Smooth muscle cell (in vitro differentiated cells): Measurements from ENCODE around the gene DUXB. TPM values are rescaled to one million over a fixed set of nuclear protein-coding genes. Genes with fewer than 3 reads are reported as not detected.

ENCODE experiments used
- DNase-seq: peaks from one replicate; lab custom pipeline; 2025; ENCODE audit not compliant: unreplicated experiment; lab: John Stamatoyannopoulos, UW
- H2AFZ ChIP-seq: fragments of 200-600 bp; sonication (generic); 2 replicates; pipeline ENCODE4 v1.6.0; 2016; ENCODE audit warnings: antibody characterized with exemption, low read depth, mild to moderate bottlenecking
- H3F3A ChIP-seq: fragments of 200-600 bp; sonication (generic); 2 replicates; pipeline ENCODE4 v1.6.0; 2017; ENCODE audit warnings: antibody characterized with exemption, low read depth
- H3K27ac ChIP-seq: fragments of 200-600 bp; sonication (generic); 2 replicates; pipeline ENCODE4 v1.5.1; 2016; ENCODE audit warnings: low read depth, mild to moderate bottlenecking
- H3K27me3 ChIP-seq: fragments of 200-600 bp; sonication (generic); 2 replicates; pipeline ENCODE4 v1.6.1; 2016; ENCODE audit warnings: low read depth, mild to moderate bottlenecking
- H3K36me3 ChIP-seq: fragments of 200-600 bp; sonication (generic); 2 replicates; pipeline ENCODE4 v1.5.1; 2016; ENCODE audit warnings: low read depth
- H3K4me1 ChIP-seq: fragments of 200-600 bp; sonication (generic); 2 replicates; pipeline ENCODE4 v1.5.1; 2016; ENCODE audit warnings: low read depth
- H3K4me2 ChIP-seq: fragments of 200-600 bp; sonication (generic); 2 replicates; pipeline ENCODE4 v1.6.0; 2016; ENCODE audit warnings: mild to moderate bottlenecking
- H3K4me3 ChIP-seq: fragments of 200-600 bp; sonication (generic); 2 replicates; pipeline ENCODE4 v1.5.1; 2016; ENCODE audit warnings: mild to moderate bottlenecking
- H3K79me2 ChIP-seq: fragments of 200-600 bp; sonication (generic); 2 replicates; pipeline ENCODE4 v1.6.0; 2016; ENCODE audit warnings: low read depth, mild to moderate bottlenecking
- H3K9ac ChIP-seq: fragments of 200-600 bp; sonication (generic); 2 replicates; pipeline ENCODE4 v1.6.0; 2016; ENCODE audit warnings: low read depth
- H3K9me3 ChIP-seq: fragments of 200-600 bp; sonication (generic); replicated peaks from 2 replicates; pipeline ENCODE4 v1.5.1; 2016; ENCODE audit warnings: low read depth
- H4K20me1 ChIP-seq: fragments of 200-600 bp; sonication (generic); 2 replicates; pipeline ENCODE4 v1.6.0; 2016; ENCODE audit warnings: low read depth
- WGBS: methylation state at CpG from one replicate; pipeline ENCODE4 v1.1.7; 2016; ENCODE audit warnings: low lambda C conversion rate; 5-methylcytosine and 5-hydroxymethylcytosine counted together
- polyA plus RNA-seq: library from polyadenylated mRNA; unstranded; fragments of >200 nt; fragmentation: Nextera tagmentation; extraction: Ambion mirVana; gene quantifications from 2 replicates; pipeline ENCODE4 v1.2.1, GENCODE V29; 2016
- total RNA-seq: library from RNA; depleted of rRNA; stranded (reverse); fragments of >200 nt; gene quantifications from 2 replicates; pipeline ENCODE4 v1.2.3, GENCODE V29; 2014
- TF ChIP-seq, protein P1 (sequence below): fragments of 200-600 bp; sonication (generic); IDR thresholded peaks from 2 replicates; pipeline ENCODE4 v1.5.1; 2017; ENCODE audit warnings: borderline replicate concordance, mild to moderate bottlenecking, antibody characterized with exemption; ENCODE audit not compliant: insufficient read depth, poor library complexity, severe bottlenecking

Gene DUXB
- total and polyA plus RNA-seq, 2 experiments from 2014 or later: not detected

DNA sequence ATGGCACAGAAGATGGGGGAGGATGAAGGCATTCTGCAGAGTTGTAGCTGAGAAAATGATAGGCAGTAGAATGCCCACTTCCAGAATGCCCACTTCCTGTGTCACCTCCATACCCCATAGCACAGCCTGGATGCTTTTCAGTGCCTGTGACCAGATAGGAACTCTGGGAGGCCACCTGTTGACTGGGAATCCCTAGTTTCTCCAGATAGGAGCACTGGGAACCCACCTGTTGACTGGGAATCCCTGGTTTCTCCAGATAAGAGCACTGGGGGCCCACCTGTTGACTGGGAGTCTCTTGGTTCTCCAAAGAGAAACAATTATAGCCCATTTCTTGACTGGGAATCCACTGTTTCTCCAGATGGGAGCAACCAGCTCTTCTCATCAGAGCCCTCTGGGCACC, 13.4 kb upstream of the DUXB start:
- Histone ChIP-seq H3K4me1 (no peaks in the 10 kb centered on the region), H3K4me3 (no peak overlapping the region), H3K4me2 (no peak overlapping the region), H3K27me3 (no peaks in the 10 kb centered on the region), H3K79me2 (no peaks in the 10 kb centered on the region), H4K20me1 (no peaks in the 10 kb centered on the region), H3K9me3 (no peaks in the 10 kb centered on the region), H3F3A (no peaks in the 10 kb centered on the region), H3K36me3 (no peaks in the 10 kb centered on the region), H3K27ac (no peak overlapping the region), H2AFZ (no peak overlapping the region), H3K9ac (no peak overlapping the region)
- DNase-seq: no peak
- TF ChIP-seq, protein P1, sequence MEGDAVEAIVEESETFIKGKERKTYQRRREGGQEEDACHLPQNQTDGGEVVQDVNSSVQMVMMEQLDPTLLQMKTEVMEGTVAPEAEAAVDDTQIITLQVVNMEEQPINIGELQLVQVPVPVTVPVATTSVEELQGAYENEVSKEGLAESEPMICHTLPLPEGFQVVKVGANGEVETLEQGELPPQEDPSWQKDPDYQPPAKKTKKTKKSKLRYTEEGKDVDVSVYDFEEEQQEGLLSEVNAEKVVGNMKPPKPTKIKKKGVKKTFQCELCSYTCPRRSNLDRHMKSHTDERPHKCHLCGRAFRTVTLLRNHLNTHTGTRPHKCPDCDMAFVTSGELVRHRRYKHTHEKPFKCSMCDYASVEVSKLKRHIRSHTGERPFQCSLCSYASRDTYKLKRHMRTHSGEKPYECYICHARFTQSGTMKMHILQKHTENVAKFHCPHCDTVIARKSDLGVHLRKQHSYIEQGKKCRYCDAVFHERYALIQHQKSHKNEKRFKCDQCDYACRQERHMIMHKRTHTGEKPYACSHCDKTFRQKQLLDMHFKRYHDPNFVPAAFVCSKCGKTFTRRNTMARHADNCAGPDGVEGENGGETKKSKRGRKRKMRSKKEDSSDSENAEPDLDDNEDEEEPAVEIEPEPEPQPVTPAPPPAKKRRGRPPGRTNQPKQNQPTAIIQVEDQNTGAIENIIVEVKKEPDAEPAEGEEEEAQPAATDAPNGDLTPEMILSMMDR: no peak

DNA sequence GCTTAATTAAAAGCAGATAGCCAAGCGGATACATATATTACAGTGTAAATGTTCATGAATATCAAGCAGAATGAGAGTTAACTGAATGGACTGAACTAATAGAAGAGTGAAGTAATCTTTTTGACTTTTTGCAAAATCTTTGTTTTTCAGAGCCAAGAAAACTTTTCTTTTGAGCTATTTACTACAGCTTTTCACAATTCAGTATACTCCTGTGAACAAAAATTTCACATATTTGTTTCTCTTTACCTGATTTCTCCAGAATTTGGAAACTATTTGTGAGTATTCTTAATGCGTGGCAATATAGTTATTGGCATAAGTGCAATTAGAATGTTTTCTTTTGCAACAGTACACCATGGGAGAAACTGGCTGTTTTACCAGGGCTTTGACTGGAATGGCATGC, 9.1 kb upstream of the DUXB start:
- Histone ChIP-seq H3K36me3 (no peaks in the 10 kb centered on the region), H3K27me3 (no peaks in the 10 kb centered on the region), H3K79me2 (no peaks in the 10 kb centered on the region), H3K4me3 (no peak overlapping the region), H3K4me1 (no peaks in the 10 kb centered on the region), H3K4me2 (no peak overlapping the region), H3K27ac (no peak overlapping the region), H3K9ac (no peak overlapping the region), H3K9me3 (no peaks in the 10 kb centered on the region), H3F3A (no peaks in the 10 kb centered on the region), H2AFZ (no peak overlapping the region), H4K20me1 (no peaks in the 10 kb centered on the region)
- 93% methylated on average over 2 of the region's 2 CpGs for WGBS
- no peak for DNase-seq
- TF ChIP-seq, protein P1: no peak

DNA sequence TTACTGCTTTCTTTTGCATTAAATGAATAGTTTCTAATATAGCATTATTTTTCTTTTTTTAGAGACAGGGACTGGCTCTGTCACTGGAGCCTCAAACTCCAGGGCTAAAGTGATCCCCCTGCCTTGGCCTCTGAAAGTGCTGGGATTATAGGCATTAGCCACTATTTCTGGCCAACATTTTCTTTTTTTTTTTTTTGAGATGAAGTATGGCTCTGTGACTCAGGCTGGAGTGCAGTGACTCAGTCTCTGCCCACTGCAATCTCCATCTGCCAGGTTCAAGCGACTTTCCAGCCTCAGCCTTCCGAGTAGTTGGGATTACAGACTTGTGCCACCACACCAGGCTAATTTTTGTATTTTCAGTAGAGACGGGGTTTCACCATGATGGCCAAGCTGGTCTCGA, 2.0 kb upstream of the DUXB start:
- Histone ChIP-seq H3K36me3 (no peaks in the 10 kb centered on the region), H3K9ac (no peak overlapping the region), H3K9me3 (no peaks in the 10 kb centered on the region), H3K4me1 (peaks cover 14% of the 10 kb centered on the region), H3K79me2 (no peaks in the 10 kb centered on the region), H3K27me3 (no peaks in the 10 kb centered on the region), H4K20me1 (no peaks in the 10 kb centered on the region), H3K4me3 (no peak overlapping the region), H3K4me2 (peak overlapping the region; percentile 59), H2AFZ (no peak overlapping the region), H3F3A (no peaks in the 10 kb centered on the region), H3K27ac (no peak overlapping the region)
- 46% methylated on average over 4 of the region's 4 CpGs for WGBS
- no peak for DNase-seq
- TF ChIP-seq, protein P1: no peak

DNA sequence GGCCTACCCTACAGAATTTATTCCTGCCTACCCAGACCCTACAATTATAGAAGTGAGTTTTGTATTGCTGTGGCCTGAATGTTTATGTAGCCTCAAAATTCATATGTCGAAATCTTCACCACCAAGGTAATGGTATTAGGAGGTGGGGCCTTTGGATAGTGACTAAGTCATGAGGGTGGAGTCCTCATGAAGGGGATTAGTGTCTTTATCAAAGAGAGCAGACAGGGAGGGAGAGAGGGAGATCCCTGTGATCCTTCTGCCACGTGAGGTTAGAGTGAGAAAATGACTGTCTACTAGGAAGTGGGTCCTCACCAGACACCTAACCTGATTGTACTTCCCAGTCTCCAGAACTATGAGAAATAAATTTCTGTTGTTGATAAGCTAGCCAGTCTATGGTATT, 981 bp upstream of the DUXB start:
- WGBS: 49% methylated on average over 2 of the region's 2 CpGs
- no peak overlapping the region for H3K9ac ChIP-seq
- TF ChIP-seq, protein P1: no peak
- no peaks in the 10 kb centered on the region for H4K20me1 ChIP-seq
- H3K36me3 ChIP-seq: no peaks in the 10 kb centered on the region
- H3K4me3 ChIP-seq: no peak overlapping the region
- no peak for DNase-seq
- H3K4me2 ChIP-seq: peak overlapping the region; percentile 51
- H3K27ac ChIP-seq: no peak overlapping the region
- H3K4me1 ChIP-seq: peaks cover 14% of the 10 kb centered on the region
- no peaks in the 10 kb centered on the region for H3K79me2 ChIP-seq
- H3K27me3 ChIP-seq: no peaks in the 10 kb centered on the region
- H2AFZ ChIP-seq: no peak overlapping the region
- H3F3A ChIP-seq: no peaks in the 10 kb centered on the region
- H3K9me3 ChIP-seq: no peaks in the 10 kb centered on the region
